Measurements from ENCODE around the gene SEC23B.

SEC23B gene

GRCh38 chr20:18527339-18527738 is 19.6 kb downstream of the SEC23B start:
- DNase-seq: no peak

DNA sequence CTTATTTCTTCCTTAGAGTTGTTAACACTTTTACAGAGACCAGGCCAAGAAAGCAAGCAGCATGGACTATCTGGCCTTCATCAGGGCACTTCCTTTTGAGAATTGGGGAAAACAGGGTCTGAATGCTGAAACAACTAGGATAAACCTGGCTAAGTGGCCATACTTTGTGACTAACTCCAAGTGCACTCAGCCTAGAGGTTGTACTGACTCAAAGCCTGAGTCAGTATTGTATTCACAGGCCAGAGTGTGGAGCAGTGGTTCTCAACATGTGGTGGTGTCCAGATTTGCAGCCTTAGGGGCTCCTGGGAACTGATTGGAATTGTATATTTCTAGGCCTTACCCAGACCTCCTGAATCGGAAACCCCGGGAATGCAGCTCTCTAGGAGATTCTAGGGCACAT is 20.1 kb downstream of the SEC23B start:
- no peak for DNase-seq

DNA sequence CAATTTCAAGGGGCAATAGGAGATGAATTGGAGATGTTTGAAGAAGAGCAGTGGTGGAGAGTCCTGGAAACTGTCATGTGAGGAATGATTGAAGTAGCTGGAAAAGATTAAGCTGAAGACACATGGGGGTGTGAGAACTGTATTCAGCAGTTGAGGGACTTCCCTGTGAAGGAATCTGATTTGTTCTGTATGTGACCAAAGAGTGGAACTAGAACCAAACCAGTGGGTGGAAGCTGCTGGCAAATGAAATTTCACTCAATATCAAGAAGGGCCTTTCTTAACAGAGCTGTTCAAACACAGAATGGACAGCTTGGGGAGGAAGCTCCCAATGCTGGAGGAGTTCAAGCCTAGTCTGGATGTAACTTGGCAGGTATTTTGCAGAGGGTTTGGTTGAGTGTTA is 21.3 kb downstream of the SEC23B start:
- no peak for DNase-seq

- DNase-seq: no peak
Measured at GRCh38 chr20:18532626-18533025, 24.9 kb downstream of the SEC23B start.

DNA sequence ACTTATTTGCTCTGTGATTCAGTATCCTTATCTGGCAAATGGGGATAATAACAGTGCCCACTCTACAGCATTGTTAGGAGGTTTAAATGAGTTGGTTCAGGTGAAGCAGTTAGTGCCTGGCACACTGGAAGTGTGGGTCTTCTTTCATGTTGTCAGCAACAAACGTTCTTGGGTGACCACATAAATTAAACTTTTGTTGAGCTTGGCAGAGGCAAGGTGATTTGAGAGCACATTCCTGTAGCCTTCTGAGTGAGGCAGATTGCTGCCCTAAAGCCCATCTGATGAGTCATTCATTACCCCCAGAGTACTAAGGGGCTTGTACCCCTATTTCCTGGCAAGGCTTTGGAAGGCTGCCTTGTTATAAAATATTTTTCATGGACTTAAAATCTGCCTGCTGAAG is 25.8 kb downstream of the SEC23B start:
- no peak for DNase-seq

GRCh38 chr20:18533978-18534644 is 26.4 kb downstream of the SEC23B start:
- DNase-seq: no peak

DNA sequence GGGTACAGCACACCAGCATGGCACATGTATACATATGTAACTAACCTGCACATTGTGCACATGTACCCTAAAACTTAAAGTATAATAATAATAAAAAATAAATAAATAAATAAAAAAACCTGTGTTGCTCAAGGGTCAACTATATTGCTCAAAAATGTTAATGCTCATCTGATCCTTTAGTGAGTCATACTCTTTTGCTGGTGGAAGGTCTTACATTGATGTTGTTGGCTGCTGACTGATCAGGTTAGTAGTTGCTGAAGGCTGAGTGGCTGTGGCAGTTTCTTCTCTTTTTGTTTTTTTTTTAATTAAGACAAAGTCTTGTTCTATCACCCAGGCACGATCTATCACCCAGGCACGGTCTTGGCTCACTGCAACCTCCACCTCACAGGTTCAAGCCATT is 29.9 kb downstream of the SEC23B start:
- no peak for DNase-seq

GRCh38 chr20:18541741-18542140 is 34.0 kb downstream of the SEC23B start:
- no peak for DNase-seq

DNA sequence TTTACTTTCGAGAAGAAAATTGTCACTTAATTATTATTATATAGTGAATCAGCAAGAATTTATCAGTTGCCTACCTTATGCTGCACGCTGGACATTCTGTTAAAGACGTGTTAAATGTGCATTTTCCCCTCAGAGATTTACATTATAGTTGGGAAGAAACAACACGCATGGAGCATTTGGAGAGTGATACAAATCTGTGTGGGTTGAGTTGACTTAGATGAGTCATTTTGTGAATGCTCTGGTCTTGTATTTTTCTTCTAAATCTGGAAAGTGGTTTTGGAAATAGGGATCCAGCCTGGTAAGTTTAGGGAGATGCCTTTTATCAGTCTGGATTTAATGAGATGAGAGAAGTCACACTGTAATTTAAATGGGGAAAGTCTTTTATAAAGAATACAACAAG is 35.5 kb downstream of the SEC23B start:
- DNase-seq: no peak

- DNase-seq: no peak
Measured at GRCh38 chr20:18543932-18544331, 36.2 kb downstream of the SEC23B start.

DNA sequence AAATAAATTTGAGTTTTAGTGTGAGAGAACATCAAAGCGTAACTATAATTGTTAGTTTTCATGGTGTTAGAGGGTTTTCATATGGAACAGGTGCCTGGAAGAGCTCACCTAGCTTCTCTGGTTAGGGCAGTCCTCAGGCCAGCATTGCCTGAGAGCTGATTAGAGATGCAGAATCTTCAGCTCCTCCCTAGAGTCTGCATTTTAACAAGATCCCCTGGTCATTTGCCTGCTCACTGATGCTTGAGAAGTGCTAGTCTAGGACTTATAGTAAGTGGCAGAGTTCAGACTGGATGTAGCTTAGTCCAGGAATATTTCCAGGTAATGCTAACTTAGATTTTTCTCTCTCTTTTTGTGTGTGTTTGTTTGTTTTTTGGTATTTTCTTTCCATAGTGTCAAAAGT is 37.8 kb downstream of the SEC23B start:
- DNase-seq: no peak

DNA sequence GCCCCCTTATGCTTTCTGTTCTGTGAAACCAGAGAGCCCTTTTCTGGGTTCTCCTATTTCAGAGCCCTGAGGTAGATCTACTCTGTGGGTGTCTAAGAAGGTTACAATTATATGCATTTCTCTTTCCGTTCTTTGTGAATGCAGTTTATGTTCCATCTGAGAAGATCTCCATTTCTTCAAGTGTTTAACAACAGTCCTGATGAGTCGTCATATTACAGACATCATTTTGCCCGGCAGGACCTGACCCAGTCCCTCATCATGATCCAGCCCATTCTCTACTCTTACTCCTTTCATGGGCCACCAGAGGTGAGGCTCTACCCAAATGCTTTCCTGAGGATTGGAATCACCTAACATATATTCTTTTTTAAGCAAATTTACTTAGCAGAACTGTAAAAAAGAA is 40.7 kb downstream of the SEC23B start:
- no peak for DNase-seq

GRCh38 chr20:18553746-18554145 is 46.0 kb downstream of the SEC23B start:
- DNase-seq: no peak

GRCh38 chr20:18566892-18567738 is 59.4 kb downstream of the SEC23B start, which contains the start of gene SMIM26:
SMIM26 (plus strand) TSS chr20:18567432; CDS start chr20:18567479, 47 bp downstream.
- DNase-seq: peak; percentile 95

- no peak for DNase-seq
Measured at GRCh38 chr20:18567739-18568091, 60.0 kb downstream of the SEC23B start.

DNA sequence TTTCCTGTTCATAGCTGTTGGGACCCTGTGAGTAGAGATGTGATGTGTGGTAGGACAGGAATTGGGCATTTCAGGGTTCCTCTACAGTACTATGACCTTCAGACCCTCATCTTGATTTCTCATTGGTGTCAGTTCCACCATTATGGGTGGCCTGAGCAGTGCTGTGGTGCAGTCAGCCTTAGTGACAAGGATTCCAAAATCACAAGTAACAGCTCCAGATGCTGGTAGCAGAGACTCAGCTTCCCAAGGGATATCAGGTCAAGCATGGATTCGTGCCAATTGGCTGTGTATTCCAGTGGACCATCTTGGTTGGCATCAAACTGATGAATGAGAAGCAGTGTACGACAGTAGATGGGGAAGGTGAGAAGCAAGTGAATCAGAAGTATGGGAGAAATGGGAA is 63.3 kb downstream of the SEC23B start:
- no peak for DNase-seq

DNA sequence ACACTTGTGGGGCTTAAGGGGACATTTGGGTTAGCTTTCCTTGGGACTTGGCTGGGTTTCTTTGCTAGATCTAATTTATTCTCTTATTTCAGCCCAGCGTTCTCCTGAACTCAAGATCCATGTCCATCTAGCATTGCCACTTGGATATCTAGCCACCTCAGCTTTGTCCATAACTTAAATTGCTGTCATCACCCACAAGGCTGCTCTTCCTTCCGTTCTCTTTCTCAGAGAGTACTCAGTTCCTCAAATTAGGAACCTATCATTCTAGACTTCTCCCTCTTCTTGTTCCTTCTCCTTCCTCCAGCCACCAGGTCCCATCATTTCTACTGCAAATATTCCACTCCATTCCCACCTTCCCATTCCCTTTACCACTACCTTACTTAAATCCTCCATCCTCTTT is 63.8 kb downstream of the SEC23B start:
- DNase-seq: no peak

- no peak for DNase-seq
Measured at GRCh38 chr20:18577942-18578341, 70.2 kb downstream of the SEC23B start.

DNA sequence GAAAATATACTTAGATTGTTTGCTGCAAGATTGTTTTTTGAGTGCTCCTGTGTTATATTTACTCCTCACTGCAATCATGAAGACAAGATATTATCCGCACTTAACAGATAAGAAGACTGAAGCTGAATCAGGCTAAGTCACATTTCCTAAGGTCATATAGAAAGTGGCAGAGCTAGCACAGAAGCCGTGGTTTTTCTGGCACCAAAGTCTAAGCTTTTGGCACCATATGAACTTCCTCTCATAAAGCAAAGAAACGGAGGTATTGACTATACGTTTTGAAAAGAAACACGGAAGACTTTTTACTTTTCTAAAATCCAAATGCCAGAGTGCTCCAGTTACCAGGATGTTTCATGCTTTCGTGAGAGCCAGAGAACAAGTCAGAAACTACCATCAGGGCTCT is 70.8 kb downstream of the SEC23B start:
- no peak for DNase-seq

GRCh38 chr20:18580012-18580411 is 72.3 kb downstream of the SEC23B start:
- no peak for DNase-seq

DNA sequence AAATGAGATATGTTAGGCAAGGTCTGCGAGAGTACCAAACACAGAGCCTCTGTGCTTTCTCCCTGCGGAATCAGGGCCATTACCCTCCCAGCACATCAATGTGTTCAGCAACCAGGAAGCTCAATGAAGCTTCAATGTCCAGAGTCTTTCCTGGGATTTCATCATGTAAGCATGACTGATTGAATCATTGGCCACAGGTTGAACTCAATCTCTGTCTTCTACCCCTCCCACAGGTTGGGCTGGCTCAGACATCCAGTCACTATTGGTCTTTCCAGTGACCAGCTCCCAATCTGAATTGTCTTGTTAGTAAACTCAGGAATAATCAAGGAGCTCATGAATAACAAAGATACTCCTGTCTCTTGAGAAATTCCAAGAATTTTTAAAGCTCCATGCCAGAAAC is 77.4 kb downstream of the SEC23B start:
- DNase-seq: no peak

DNA sequence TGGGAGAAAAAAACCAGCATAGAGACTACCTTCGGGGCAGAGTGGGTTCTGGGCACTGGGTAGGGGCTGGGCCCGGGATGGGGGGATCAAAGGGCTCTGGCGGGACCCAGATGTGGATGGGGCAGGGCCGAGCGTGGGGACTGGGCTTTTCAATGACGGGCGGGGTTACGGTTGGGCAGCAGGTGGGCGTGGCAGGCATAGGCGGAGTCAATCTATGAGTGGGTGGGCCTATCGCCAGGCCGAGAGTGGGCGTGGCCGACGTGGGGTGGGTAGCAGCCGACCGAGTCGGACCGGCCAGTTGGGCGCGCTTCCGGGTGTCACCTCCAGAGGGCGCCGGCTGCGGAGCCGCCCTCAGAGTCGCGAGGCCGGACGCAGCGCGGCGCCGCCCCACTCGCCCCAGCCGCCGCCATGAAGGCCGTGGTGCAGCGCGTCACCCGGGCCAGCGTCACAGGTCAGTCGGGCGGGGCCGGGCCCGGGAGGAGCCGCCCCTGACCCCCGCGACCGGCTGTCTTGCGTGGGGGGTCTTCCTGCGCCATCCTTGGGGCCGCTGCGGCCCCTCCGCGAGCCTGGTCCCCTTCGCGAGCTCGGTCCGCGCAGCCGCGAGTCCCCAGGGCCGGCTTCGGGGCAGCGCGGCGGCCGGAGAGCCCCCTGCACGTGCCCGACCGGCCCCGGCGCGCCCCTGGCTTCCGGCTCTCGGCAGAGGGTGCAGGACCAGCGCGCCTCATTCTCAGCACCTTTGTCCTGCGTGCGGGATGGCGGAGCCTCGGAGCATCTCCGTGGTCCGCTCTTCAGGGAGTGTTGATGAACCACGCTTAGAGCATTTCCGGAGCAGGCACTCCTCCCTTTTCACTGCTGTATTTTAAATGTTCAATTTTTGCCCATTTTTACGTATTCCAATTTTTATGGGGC is 80.2 kb downstream of the SEC23B start, which contains the start of gene DTD1:
TSS of gene DTD1 (plus strand) at position 390 of the 909 bp plus-strand sequence. CDS start at position 409, 19 bp downstream.
- DNase-seq: peak; percentile 90

GRCh38 chr20:18588574-18588933 is 80.8 kb downstream of the SEC23B start:
- DNase-seq: no peak

Data from CD4-positive, alpha-beta T cell treated with Interleukin-12 subunit alpha and Interleukin-12 subunit beta, for 1 hour (primary cell).